ENCODE measurements around the gene PLXNA2. TPM values are rescaled to one million over a fixed set of nuclear protein-coding genes. Genes with fewer than 3 reads are reported as not detected.
A peak's percentile ranks its signal among the peaks of the same experiment; 100 is the strongest.

The PLXNA2 gene
- total RNA-seq (100 to 1,000 TPM in 2 of 6 donors, 10 to 100 TPM in 4; 63.9 to 137 (median 80.1) TPM), polyA plus RNA-seq (10 to 100 TPM; 48.7 to 52.2 TPM)

GRCh38 chr1:208243967-208244916 is at the start of gene PLXNA2:
Gene PLXNA2, minus strand, starts transcription at chr1:208244384. Its CDS starts 26,462 bp downstream, at chr1:208217922.
- intact Hi-C loops (cut with DNase I) = loop anchor here in 1 of 3 donors (10.0 kb wide), 1 partner anchor 219 kb away; no protein-coding TSS in a partner anchor
- 1% methylated on average over 70 to 78 of the region's 78 CpGs for WGBS, 2 donors
- peak within 1 kb of the TSS; percentile 83 to 98 (median 94) for H3K4me3 ChIP-seq
- H3K36me3 ChIP-seq = no peaks in the 10 kb centered on the region
- DNase-seq (peak; percentile 85 to 93 (median 90)), FAIRE-seq (no peak), ATAC-seq (peak; percentile 64 to 85 (median 82))
- H3K27me3 ChIP-seq = no peaks in the 10 kb centered on the region
- no peaks in the 10 kb centered on the region for H3K9me3 ChIP-seq
- H3K4me1 ChIP-seq = peaks cover 0 to 15% (median 4%) of the 10 kb centered on the region in 3 donors
- TF ChIP-seq, protein P1, sequence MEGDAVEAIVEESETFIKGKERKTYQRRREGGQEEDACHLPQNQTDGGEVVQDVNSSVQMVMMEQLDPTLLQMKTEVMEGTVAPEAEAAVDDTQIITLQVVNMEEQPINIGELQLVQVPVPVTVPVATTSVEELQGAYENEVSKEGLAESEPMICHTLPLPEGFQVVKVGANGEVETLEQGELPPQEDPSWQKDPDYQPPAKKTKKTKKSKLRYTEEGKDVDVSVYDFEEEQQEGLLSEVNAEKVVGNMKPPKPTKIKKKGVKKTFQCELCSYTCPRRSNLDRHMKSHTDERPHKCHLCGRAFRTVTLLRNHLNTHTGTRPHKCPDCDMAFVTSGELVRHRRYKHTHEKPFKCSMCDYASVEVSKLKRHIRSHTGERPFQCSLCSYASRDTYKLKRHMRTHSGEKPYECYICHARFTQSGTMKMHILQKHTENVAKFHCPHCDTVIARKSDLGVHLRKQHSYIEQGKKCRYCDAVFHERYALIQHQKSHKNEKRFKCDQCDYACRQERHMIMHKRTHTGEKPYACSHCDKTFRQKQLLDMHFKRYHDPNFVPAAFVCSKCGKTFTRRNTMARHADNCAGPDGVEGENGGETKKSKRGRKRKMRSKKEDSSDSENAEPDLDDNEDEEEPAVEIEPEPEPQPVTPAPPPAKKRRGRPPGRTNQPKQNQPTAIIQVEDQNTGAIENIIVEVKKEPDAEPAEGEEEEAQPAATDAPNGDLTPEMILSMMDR (IDR thresholded peaks at IDR 0.05) = no peak
- peak within 1 kb of the TSS; percentile 64 to 89 (median 83) for H3K27ac ChIP-seq

DNA sequence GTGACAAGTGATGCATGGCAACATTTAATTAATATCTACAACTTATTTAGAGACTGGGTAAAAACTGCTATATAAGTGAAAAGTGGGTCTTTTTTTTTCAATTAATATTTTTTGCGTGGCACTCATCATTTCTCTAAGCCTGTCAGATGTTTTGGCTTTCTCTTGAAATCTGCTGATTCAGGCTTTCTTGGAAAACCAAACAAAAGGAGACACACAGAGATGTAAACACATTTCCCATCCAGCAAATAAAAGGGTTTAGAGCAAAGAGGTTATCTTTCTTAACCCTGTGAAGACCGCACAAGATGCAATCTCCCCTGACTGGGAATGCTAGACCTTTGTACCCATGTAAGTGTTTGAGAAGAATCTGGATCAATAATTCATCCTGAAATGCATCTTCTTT is 48.7 kb upstream of the PLXNA2 start:
- TF ChIP-seq, protein P1 (IDR thresholded peaks at IDR 0.05) = no peak
- FAIRE-seq = no peak
- intact Hi-C loops (cut with DNase I) = no loop called here
- 26 to 31% methylated on average over 2 of the region's 2 CpGs for WGBS, 2 donors
- no peaks in the 10 kb centered on the region for H3K9me3 ChIP-seq
- H3K4me3 ChIP-seq = no peak overlapping the region
- DNase-seq = no peak
- H3K4me1 ChIP-seq = peaks cover 0 to under 1% (median 0%) of the 10 kb centered on the region in 3 donors
- ATAC-seq = no peak
- no peak overlapping the region for H3K27ac ChIP-seq
- H3K27me3 ChIP-seq = peaks cover 0 to 27% (median 5%) of the 10 kb centered on the region in 4 donors
- H3K36me3 ChIP-seq = no peaks in the 10 kb centered on the region

DNA sequence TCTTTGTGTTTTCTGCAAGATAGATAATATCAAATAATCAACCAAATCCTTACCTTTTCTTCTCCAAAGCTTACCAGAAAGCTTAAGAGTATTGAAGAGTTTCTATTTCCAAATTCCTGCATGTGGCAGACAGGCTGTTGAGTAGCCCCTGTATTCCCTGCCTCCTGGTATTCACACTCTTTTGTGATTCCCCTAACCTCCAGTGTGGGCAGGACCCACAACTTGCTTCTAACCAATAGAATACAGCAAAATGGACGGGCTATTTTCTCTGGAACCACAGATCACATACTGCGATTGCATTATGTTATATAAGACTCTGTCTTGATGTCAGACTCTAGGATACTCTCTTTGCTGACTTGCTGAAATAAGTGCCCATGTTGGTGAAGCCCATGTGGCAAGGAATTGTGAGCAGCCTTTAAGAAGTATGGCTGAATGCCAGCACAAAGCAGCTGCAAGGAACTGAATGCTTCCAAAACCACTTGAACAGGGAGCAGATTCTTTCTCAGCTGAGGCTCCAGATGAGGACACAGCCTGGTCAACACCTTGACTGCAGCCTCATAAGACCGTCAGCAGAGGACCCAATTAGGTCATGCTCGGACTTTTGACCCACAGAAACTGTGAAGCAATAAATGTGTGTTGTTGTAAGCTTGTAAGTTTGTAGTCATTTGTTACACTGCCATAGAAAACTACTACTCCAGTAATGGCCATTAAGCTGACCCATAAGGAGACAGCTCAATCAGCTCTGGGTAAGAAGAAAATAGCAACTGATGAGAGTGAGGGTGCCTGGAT is 47.9 kb upstream of the PLXNA2 start:
- H3K27me3 ChIP-seq = peaks cover 0 to 27% (median 5%) of the 10 kb centered on the region in 4 donors
- ATAC-seq (no peak), FAIRE-seq (no peak), DNase-seq (no peak)
- intact Hi-C loops (cut with DNase I) = no loop called here
- H3K4me3 ChIP-seq = no peak overlapping the region
- TF ChIP-seq, protein P1 (IDR thresholded peaks at IDR 0.05) = no peak
- 69 to 77% methylated on average over 4 of the region's 4 CpGs for WGBS, 2 donors
- no peaks in the 10 kb centered on the region for H3K4me1 ChIP-seq
- no peak overlapping the region for H3K27ac ChIP-seq
- no peaks in the 10 kb centered on the region for H3K36me3 ChIP-seq
- H3K9me3 ChIP-seq = no peaks in the 10 kb centered on the region

GRCh38 chr1:208291129-208291528 is 46.9 kb upstream of the PLXNA2 start:
- Histone ChIP-seq H3K4me3 (no peak overlapping the region), H3K9me3 (no peaks in the 10 kb centered on the region), H3K36me3 (no peaks in the 10 kb centered on the region), H3K27ac (no peak overlapping the region), H3K27me3 (peaks cover 0 to 27% (median 5%) of the 10 kb centered on the region in 4 donors), H3K4me1 (no peaks in the 10 kb centered on the region)
- no peak for ATAC-seq
- TF ChIP-seq, protein P1 (IDR thresholded peaks at IDR 0.05) = no peak
- DNase-seq = no peak
- no peak for FAIRE-seq
- 73 to 85% methylated on average over 2 of the region's 2 CpGs for WGBS, 2 donors
- intact Hi-C loops (cut with DNase I) = no loop called here

Measured in pancreas (tissue), 10 donors.